NCI-H460 (cell line): Measurements from ENCODE around the gene RRP7A. TPM values are rescaled to one million over a fixed set of nuclear protein-coding genes. Genes with fewer than 3 reads are reported as not detected.

Experiments used
- small RNA-seq, 2 experiments: library from RNA; depleted of rRNA; stranded (forward); fragments of <200 nt; gene quantifications; one replicate each; pipeline ENCODE3, GENCODE V24; 2014
- total RNA-seq: library from RNA; depleted of rRNA; stranded (reverse); fragments of >200 nt; shearing (Covaris generic); gene quantifications from 2 replicates; pipeline ENCODE4 v1.2.3, GENCODE V29; 2014; rRNA removed

RRP7A gene
- total RNA-seq, 1 experiment from 2014 or later, result 16.8 TPM

Small RNA genes lying within 50 kb of the gene (small RNA-seq; reads per million reads assigned to genes)
- 0 to 0.76 reads per million in 2 experiments for gene RN7SKP80
- gene RNU6-513P, result 0 reads per million in 2 experiments

Other genes with a start within 250 kb of the RRP7A start
- 18.1 and 21.1 TPM in 2 replicates for gene TCF20, start 249.1 kb downstream of the RRP7A start, total RNA-seq
- gene NFAM1, start 87.4 kb downstream of the RRP7A start, total RNA-seq, result not detected in 2 replicates
- 1.4 and 2.1 TPM in 2 replicates for gene SERHL2, start 34.2 kb upstream of the RRP7A start, total RNA-seq
- gene POLDIP3, start 95.1 kb upstream of the RRP7A start, total RNA-seq, result 15.1 and 20.1 TPM in 2 replicates
- gene ATP5MGL, start 120.8 kb upstream of the RRP7A start, total RNA-seq, result 0.54 TPM in 1 of 2 replicates, not detected in the other
- 29.5 and 31.8 TPM in 2 replicates for gene CYB5R3, start 129.6 kb upstream of the RRP7A start, total RNA-seq
- gene A4GALT, start 201.1 kb upstream of the RRP7A start, total RNA-seq, result 9.8 and 10.4 TPM in 2 replicates